Activated T-cell treated with anti-CD3 and anti-CD28 coated beads, Interleukin-2, amount 50 U/mL, for 4 hours (primary cell): ENCODE data around the gene WASF3. TPM values are rescaled to one million over a fixed set of nuclear protein-coding genes. Genes with fewer than 3 reads are reported as not detected.

ENCODE experiments used
- ATAC-seq, 2 donors: fragments of 200-7000 bp; cut with Tn5 transposase; one replicate each; pipeline ENCODE4 v1.10.0; 2021
- DNase-seq: peaks from one replicate; pipeline ENCODE4 v3.0.0-alpha.2; 2020
- H3K27me3 Mint-ChIP-seq: one replicate; pipeline ENCODE4 v1.8.0; 2021; ENCODE audit warnings: low read depth, mixed read lengths
- H3K36me3 Mint-ChIP-seq: one replicate; pipeline ENCODE4 v1.8.0; 2022; ENCODE audit warnings: mixed read lengths; ENCODE audit not compliant: insufficient read depth
- H3K4me1 Mint-ChIP-seq: one replicate; pipeline ENCODE4 v1.8.0; 2021; ENCODE audit warnings: low read depth, mixed read lengths
- H3K4me3 Mint-ChIP-seq: one replicate; pipeline ENCODE4 v1.8.0; 2021; ENCODE audit warnings: mild to moderate bottlenecking, moderate library complexity, mixed read lengths
- H3K9me3 Mint-ChIP-seq: one replicate; pipeline ENCODE4 v1.8.0; 2021; ENCODE audit warnings: mixed read lengths
- total RNA-seq, 3 donors: library from RNA; stranded (reverse); gene quantifications; one replicate each; pipeline ENCODE4 v1.2.1, GENCODE V29; 2021

WASF3 gene
- total RNA-seq, 3 donors from 2014 or later, result 0.14 to 0.33 (median 0.26) TPM

GRCh38 chr13:26653842-26654241 lies 96.4 kb downstream of the WASF3 start:
- no peaks in the 10 kb centered on the region for H3K27me3 Mint-ChIP-seq
- DNase-seq, result no peak
- H3K4me3 Mint-ChIP-seq, result no peak overlapping the region
- no peak for ATAC-seq
- H3K4me1 Mint-ChIP-seq, result no peaks in the 10 kb centered on the region
- H3K36me3 Mint-ChIP-seq, result no peaks in the 10 kb centered on the region
- H3K9me3 Mint-ChIP-seq, result peaks cover 16% of the 10 kb centered on the region

- ATAC-seq (no peak), DNase-seq (no peak)
- H3K9me3 Mint-ChIP-seq, result no peaks in the 10 kb centered on the region
- H3K4me3 Mint-ChIP-seq, result no peak overlapping the region
- H3K4me1 Mint-ChIP-seq, result no peaks in the 10 kb centered on the region
- no peaks in the 10 kb centered on the region for H3K36me3 Mint-ChIP-seq
- peaks cover 3% of the 10 kb centered on the region for H3K27me3 Mint-ChIP-seq
These were observed 99.4 kb downstream of the WASF3 start for GRCh38 chr13:26656919-26657318.

GRCh38 chr13:26658448-26659385 lies 101.2 kb downstream of the WASF3 start:
- Mint-ChIP-seq H3K9me3 (no peaks in the 10 kb centered on the region), H3K4me3 (no peak overlapping the region), H3K4me1 (no peaks in the 10 kb centered on the region), H3K27me3 (peaks cover 7% of the 10 kb centered on the region), H3K36me3 (no peaks in the 10 kb centered on the region)
- DNase-seq (no peak), ATAC-seq (no peak)

- Mint-ChIP-seq H3K36me3 (no peaks in the 10 kb centered on the region), H3K27me3 (peaks cover 7% of the 10 kb centered on the region), H3K4me1 (no peaks in the 10 kb centered on the region), H3K4me3 (no peak overlapping the region), H3K9me3 (no peaks in the 10 kb centered on the region)
- ATAC-seq (no peak), DNase-seq (no peak)
These were observed 102.7 kb downstream of the WASF3 start for GRCh38 chr13:26660185-26660584.

- DNase-seq, result no peak
- ATAC-seq, result no peak
- no peaks in the 10 kb centered on the region for H3K4me1 Mint-ChIP-seq
These were observed 103.3 kb downstream of the WASF3 start for GRCh38 chr13:26660766-26661165.

GRCh38 chr13:26663791-26664190 lies 106.3 kb downstream of the WASF3 start:
- ATAC-seq (no peak), DNase-seq (no peak)
- Mint-ChIP-seq H3K4me3 (no peak overlapping the region), H3K9me3 (no peaks in the 10 kb centered on the region), H3K27me3 (peaks cover 15% of the 10 kb centered on the region), H3K36me3 (no peaks in the 10 kb centered on the region), H3K4me1 (no peaks in the 10 kb centered on the region)

More at GRCh38 chr13:26660766-26661165, 103.3 kb downstream of the WASF3 start:
- Mint-ChIP-seq H3K36me3 (no peaks in the 10 kb centered on the region), H3K9me3 (no peaks in the 10 kb centered on the region), H3K4me3 (no peak overlapping the region), H3K27me3 (peaks cover 7% of the 10 kb centered on the region)

- no peak for DNase-seq
- Mint-ChIP-seq H3K36me3 (no peaks in the 10 kb centered on the region), H3K9me3 (no peaks in the 10 kb centered on the region), H3K27me3 (peaks cover 15% of the 10 kb centered on the region), H3K4me3 (no peak overlapping the region), H3K4me1 (no peaks in the 10 kb centered on the region)
- ATAC-seq, result no peak
These were observed 106.8 kb downstream of the WASF3 start for GRCh38 chr13:26664286-26664685.

GRCh38 chr13:26664876-26665275 lies 107.4 kb downstream of the WASF3 start:
- Mint-ChIP-seq H3K36me3 (no peaks in the 10 kb centered on the region), H3K9me3 (no peaks in the 10 kb centered on the region), H3K4me1 (no peaks in the 10 kb centered on the region), H3K4me3 (no peak overlapping the region), H3K27me3 (peaks cover 20% of the 10 kb centered on the region)
- ATAC-seq (no peak), DNase-seq (no peak)

GRCh38 chr13:26668357-26669146 lies 111.1 kb downstream of the WASF3 start:
- Mint-ChIP-seq H3K27me3 (peaks cover 20% of the 10 kb centered on the region), H3K36me3 (no peaks in the 10 kb centered on the region), H3K9me3 (no peaks in the 10 kb centered on the region), H3K4me1 (no peaks in the 10 kb centered on the region), H3K4me3 (no peak overlapping the region)
- DNase-seq, result no peak
- no peak for ATAC-seq

- no peaks in the 10 kb centered on the region for H3K36me3 Mint-ChIP-seq
- no peaks in the 10 kb centered on the region for H3K9me3 Mint-ChIP-seq
- H3K4me3 Mint-ChIP-seq, result no peak overlapping the region
- H3K27me3 Mint-ChIP-seq, result peaks cover 12% of the 10 kb centered on the region
- no peaks in the 10 kb centered on the region for H3K4me1 Mint-ChIP-seq
- DNase-seq (no peak), ATAC-seq (no peak)
These were observed 116.4 kb downstream of the WASF3 start for GRCh38 chr13:26673890-26674289.

GRCh38 chr13:26677156-26677555 lies 119.7 kb downstream of the WASF3 start:
- no peaks in the 10 kb centered on the region for H3K36me3 Mint-ChIP-seq
- ATAC-seq, result no peak
- peaks cover 8% of the 10 kb centered on the region for H3K27me3 Mint-ChIP-seq
- H3K4me3 Mint-ChIP-seq, result no peak overlapping the region
- H3K4me1 Mint-ChIP-seq, result no peaks in the 10 kb centered on the region
- H3K9me3 Mint-ChIP-seq, result no peaks in the 10 kb centered on the region
- no peak for DNase-seq

- DNase-seq (no peak), ATAC-seq (no peak)
- no peak overlapping the region for H3K4me3 Mint-ChIP-seq
- H3K36me3 Mint-ChIP-seq, result no peaks in the 10 kb centered on the region
- H3K4me1 Mint-ChIP-seq, result no peaks in the 10 kb centered on the region
- no peaks in the 10 kb centered on the region for H3K9me3 Mint-ChIP-seq
- peaks cover 8% of the 10 kb centered on the region for H3K27me3 Mint-ChIP-seq
These were observed 120.8 kb downstream of the WASF3 start for GRCh38 chr13:26678330-26678729.

- Mint-ChIP-seq H3K9me3 (no peaks in the 10 kb centered on the region), H3K4me3 (no peak overlapping the region), H3K36me3 (no peaks in the 10 kb centered on the region), H3K27me3 (peaks cover 8% of the 10 kb centered on the region), H3K4me1 (no peaks in the 10 kb centered on the region)
- DNase-seq, result no peak
- no peak for ATAC-seq
These were observed 121.3 kb downstream of the WASF3 start for GRCh38 chr13:26678796-26679195.

- Mint-ChIP-seq H3K36me3 (no peaks in the 10 kb centered on the region), H3K4me1 (no peaks in the 10 kb centered on the region), H3K27me3 (peaks cover 10% of the 10 kb centered on the region), H3K9me3 (no peaks in the 10 kb centered on the region), H3K4me3 (no peak overlapping the region)
- ATAC-seq (no peak), DNase-seq (no peak)
These were observed 122.1 kb downstream of the WASF3 start for GRCh38 chr13:26679411-26680122.
